D721Med (cell line): ENCODE data around the gene CD86.

Experiments
- DNase-seq: peaks from one replicate; pipeline ENCODE4 v3.0.0; 2011; ENCODE audit warnings: low spot score; ENCODE audit not compliant: insufficient read length
- FAIRE-seq: peaks from 2 replicates; lab custom pipeline; 2011; peaks lifted over from hg19 to GRCh38; lab: Jason Lieb, UNC
- CTCF ChIP-seq: IDR thresholded peaks from 2 replicates; pipeline ENCODE4 v1.5.1; 2012; ENCODE audit warnings: mild to moderate bottlenecking, control low read depth; ENCODE audit not compliant: insufficient read depth; ENCODE audit errors: missing control alignments

Gene CD86

GRCh38 chr3:122058294-122058693 is 3.1 kb downstream of the CD86 start:
- no peak for TF ChIP-seq CTCF
- no peak for FAIRE-seq
- no peak for DNase-seq

- no peak for DNase-seq
- TF ChIP-seq CTCF: no peak
- no peak for FAIRE-seq
These were observed 5.0 kb downstream of the CD86 start for GRCh38 chr3:122060040-122060698.

GRCh38 chr3:122063908-122064307 is 8.7 kb downstream of the CD86 start:
- no peak for TF ChIP-seq CTCF
- FAIRE-seq (no peak), DNase-seq (no peak)

GRCh38 chr3:122064326-122064725 is 9.2 kb downstream of the CD86 start:
- DNase-seq (no peak), FAIRE-seq (no peak)
- TF ChIP-seq CTCF: no peak

- TF ChIP-seq CTCF: no peak
- DNase-seq: no peak
- no peak for FAIRE-seq
These were observed 11.4 kb downstream of the CD86 start for GRCh38 chr3:122066331-122067213.

- DNase-seq (no peak), FAIRE-seq (no peak)
- TF ChIP-seq CTCF: no peak
These were observed 12.0 kb downstream of the CD86 start for GRCh38 chr3:122067214-122067550.
